ENCODE measurements around the gene RGSL1.
A peak's percentile ranks its signal among the peaks of the same experiment; 100 is the strongest.

Gene RGSL1

DNA sequence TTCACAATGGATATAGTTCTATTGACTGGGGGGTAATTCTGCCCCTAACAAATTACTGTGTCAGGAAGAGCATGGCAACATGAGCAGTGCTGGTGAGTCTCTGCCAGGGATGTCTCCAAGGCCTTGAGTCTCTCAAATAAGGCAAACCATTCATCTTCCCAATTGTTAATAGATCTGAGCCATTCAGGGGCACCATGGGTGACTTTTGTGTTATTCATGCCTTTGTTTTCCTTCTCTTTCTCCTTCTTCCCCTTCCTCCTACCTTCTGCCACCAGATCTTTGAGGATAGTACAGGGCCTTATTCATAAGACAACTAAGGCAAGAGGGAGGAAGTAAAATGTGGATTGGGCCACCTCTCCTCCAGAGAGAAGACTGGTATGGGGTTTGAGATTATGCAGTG is at the start of gene RGSL1:
Gene RGSL1, plus strand, starts transcription at position 60 of the 400 bp plus-strand sequence. Its CDS starts 20 bp downstream, at position 80.
- DNase-seq: no peak

DNA sequence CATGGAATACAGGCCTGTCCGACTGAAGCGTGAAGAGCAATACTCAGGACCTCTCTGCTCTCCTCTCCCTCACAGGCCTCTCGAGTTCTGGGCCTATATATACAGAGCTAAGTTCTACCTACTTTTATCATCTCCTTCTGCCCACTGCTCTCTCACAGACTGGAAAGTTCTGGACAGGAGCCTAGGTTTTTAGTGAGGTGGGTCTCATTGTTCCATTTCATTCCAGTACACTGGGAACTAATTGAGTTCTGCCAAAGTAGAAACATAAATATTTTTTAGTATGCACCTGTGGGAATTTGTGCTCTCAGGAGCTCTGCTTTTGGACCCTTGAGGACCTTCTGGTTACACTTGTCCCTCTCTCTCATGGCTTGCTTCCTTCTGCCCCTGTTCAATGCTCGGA is 49.4 kb upstream of the RGSL1 start, which contains the start of gene TEDDM1:
Gene TEDDM1, minus strand, starts transcription at position 101 of the 400 bp plus-strand sequence. CDS start 182 bp downstream, outside the sequence.
- DNase-seq: no peak

GRCh38 chr1:182404781-182405180 is 45.2 kb upstream of the RGSL1 start:
- peak; percentile 35 for DNase-seq

GRCh38 chr1:182405578-182405977 is 44.4 kb upstream of the RGSL1 start:
- no peak for DNase-seq

- no peak for DNase-seq
These were observed 43.9 kb upstream of the RGSL1 start for GRCh38 chr1:182406012-182406411.

DNA sequence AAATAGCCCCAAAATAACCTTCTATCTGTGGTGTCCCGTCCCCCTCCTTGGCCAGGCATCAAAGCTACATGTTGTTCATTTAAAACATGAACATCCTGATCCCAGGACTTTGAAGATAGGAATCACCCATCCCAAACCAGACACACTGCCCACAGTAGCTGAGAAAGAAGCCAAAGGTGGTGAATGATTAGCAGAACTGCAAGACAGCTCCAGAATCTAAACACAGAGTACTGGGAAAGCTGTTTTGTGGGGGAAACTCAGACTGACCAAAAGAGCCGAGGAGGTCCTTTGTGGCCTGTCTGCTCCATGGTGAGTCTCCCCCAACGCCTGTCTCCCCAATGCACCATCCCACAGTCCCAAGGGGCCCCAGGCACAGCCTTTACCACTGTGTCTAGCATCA is 42.2 kb upstream of the RGSL1 start:
- no peak for DNase-seq

- no peak for DNase-seq
These were observed 41.4 kb upstream of the RGSL1 start for GRCh38 chr1:182408435-182409075.

GRCh38 chr1:182410138-182410537 is 39.8 kb upstream of the RGSL1 start:
- DNase-seq: no peak

DNA sequence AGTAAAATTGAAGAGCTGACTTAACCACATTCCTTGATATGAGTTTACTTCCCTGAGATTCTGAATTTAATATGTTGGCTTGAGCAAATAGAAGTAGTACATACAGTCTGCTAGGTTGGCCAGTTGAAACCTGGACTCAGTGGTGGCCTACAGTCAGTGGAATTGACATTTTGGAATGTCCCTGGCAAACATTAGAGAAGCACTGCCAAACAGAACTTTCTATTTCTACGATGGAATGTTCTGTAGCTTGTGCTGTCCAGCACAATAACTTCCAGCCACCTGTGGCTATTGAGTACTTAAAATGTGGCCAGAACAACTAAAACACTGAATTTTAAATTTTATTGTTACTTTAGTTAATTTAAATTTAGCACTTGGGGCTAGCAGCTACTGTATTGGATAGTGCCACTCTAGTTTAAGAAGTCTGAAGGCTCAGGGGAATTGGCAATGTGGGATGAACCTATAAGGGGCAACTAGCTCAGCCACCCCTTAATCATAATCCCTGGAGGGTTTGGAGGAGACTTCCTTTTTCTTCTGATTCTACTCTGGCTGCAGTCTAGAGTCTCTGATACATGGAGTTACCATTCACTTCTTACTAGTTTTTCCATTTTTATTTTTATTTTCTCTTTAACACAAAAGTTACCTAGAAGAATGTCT is 39.2 kb upstream of the RGSL1 start:
- DNase-seq: no peak

GRCh38 chr1:182413486-182413885 is 36.5 kb upstream of the RGSL1 start:
- no peak for DNase-seq

DNA sequence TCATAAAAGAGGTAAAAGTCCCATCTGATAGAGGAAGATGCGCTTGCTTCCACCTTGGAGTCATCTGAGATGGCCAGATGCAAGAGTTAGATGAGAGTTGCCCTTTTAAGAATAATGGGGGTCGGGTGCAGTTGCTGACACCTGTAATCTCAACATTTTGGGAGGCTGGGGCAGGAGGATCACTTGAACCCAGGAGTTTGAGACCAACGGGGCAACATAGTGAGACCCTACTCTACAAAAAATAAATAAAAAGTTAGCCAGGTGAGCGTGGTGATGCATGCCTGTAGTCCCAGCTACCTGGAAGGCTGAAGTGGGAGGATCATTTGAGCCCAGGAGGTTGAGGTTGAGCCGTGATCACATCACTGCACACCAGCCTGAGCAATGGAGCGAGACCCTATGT is 36.0 kb upstream of the RGSL1 start:
- DNase-seq: no peak

DNA sequence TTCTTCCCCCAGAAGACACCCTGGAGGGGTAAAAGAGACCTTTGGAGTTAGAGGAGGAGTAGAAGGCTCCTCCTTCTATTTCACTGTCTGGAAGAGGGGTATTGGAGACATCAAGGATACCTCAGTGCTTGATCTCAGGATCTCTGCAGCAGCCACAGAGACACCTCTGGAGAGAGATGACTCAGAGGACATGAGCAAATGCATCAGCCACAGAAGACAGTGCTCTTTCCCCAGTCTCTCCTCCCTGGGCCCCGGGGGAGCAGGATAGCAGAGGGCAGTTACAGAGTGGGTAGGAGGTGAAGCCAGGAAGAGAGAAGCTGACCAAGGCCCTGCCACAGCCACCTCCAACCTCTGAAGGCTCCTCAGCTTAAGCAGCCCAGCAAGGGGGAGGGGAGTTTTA is 34.2 kb upstream of the RGSL1 start:
- no peak for DNase-seq

GRCh38 chr1:182426442-182427430 is 23.2 kb upstream of the RGSL1 start:
- DNase-seq: peak; percentile 18

DNA sequence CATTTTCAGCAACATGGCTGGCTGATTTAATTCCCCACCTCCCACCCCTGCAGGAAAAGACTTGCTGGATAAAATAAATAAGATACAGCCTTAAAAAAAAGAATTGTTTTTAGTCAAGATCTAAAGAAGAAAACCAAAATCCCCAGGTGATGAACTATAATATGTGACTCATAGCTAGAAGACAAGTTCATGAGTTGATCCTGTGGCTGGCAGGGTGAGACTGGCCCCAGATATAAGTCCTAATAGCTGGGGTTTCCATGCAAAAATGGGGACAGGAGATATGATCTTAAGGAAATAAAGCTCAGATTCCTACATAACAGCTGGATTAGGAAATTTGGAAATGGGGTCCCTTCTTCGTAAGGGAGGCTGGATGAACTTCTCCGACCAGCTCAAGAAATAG is 21.9 kb upstream of the RGSL1 start:
- DNase-seq: no peak

DNA sequence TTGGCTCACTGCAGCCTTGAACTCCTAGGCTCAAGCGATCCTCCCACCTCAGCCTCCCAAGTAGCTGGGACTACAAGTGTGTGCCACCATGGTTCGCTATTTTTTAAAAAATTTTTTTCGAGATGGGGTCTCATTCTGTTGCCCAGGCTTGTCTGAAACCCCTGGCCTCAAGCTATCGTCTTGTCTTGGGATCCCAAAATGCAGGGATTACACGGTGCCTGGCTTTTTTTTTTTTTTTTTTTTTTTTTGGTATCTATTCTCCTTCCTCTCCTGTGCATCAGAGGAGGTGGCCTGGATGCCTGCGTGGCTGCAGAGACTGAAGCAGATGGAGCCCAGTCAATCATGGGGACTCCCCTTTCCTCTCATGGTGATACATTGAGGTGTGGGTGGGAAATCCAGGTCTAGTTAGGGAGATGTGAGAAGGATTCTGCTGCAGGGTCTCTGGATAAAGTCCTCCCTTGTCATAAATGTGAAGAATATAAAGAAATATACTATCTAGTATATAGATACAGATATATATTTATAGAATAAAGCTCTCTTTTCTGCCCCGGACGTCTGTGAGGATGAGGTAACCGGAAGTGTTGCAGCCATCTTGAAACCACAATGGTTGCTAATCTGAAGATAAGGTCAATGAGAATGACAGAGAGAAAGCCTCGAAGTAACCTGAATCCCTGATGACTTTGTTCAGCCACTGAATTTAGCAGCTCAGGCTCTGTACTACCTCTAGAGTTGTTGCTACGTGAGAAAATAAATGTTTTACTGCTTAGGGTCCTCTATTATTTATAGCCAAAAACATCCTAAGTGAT is 19.5 kb upstream of the RGSL1 start:
- peak; percentile 88 for DNase-seq

DNA sequence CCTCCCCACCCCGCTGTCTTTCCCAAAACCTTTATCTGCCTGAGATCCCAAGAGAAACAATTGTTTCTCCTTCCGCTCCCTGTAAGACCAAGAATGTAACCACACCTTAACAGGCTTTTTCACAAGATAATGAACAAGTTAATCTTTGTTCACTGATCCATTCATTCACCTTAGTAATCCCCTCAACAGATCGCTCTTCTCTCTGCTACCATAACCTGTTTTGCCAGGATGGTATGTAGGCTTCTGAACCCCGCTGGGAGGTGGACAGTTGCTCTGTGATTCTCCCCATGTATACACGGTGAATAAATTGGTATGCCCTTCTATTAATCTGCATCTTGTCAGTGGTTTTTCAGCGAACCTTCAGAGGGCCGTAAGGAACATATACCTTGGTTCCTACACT is 18.7 kb upstream of the RGSL1 start:
- no peak for DNase-seq

DNA sequence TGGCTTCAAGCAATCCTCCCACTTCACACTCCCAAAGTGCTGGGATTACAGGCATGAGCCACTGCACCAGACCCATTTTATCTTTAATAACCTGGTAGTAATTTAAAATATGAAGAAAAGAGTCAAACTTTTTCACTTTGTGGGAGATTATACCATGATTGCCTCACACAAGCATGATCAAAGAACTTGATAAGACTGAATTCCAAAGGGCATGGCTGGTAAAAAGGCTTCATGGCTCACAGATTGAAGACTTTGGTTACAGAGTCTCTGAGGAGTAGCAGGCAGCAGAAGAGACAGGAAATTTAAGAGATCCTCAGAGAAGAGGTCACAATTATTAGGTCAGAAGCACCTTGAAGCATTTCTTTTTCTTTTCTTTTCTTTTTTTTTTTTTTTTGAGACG is 16.4 kb upstream of the RGSL1 start:
- no peak for DNase-seq

DNA sequence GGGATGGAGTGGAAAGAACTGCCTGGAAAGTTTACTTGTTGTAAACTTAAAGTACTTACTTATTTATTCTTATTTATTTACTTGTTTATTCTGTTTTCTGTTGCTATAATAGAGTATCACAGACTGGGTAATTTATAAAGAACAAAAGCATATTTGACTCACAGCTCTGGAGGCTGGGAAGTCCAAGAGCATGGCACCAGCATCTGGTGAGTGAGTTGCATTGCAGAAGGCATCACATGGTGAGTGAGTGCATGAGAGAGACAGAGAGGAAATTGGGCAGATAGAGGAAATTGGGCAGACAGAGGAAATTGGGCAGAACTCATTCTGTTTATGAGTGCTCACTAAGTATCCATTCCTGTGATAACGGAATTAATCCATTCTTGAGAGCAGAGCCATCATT is 11.6 kb upstream of the RGSL1 start:
- no peak for DNase-seq

DNA sequence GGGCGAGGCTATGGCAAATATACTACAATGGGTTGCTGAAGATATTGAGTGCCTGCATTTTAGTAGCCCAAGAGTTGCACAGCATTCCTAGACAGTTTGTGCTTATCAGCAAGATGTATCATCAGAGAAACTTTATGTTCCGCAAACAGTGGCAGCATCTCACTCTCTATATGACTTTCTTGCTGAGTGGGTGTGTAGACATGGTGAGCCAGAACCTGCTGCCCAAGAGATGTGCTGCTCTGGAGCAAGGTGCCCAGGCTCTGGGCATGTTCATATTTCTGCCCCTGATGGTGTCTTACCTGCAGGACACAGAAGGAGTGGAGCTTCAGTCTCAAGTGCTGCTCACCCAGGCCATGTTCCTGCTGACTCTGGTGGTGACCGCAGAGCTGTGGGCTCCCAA is 8.2 kb upstream of the RGSL1 start:
- DNase-seq: no peak

DNA sequence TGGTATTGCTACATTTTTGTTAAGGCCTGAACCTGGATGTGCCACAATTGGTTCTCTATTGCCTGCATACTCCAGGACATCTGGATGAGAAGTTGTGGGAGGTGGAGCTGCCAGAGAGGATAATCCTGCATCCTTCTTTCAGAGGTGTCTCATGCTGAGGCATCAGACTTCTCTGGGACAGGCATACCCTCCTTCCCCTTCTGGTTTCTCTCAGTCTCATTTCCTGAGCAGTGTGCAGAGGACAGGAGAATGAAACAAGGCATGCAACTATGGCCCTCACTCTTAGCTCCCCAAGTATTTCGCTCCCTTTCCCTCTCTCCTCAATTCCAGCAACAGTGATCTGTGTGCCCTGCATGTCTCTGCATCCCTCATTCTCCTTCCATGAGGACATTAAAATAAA is 7.6 kb upstream of the RGSL1 start:
- no peak for DNase-seq

- peak; percentile 15 for DNase-seq
These were observed 5.4 kb upstream of the RGSL1 start for GRCh38 chr1:182444497-182444896.

DNA sequence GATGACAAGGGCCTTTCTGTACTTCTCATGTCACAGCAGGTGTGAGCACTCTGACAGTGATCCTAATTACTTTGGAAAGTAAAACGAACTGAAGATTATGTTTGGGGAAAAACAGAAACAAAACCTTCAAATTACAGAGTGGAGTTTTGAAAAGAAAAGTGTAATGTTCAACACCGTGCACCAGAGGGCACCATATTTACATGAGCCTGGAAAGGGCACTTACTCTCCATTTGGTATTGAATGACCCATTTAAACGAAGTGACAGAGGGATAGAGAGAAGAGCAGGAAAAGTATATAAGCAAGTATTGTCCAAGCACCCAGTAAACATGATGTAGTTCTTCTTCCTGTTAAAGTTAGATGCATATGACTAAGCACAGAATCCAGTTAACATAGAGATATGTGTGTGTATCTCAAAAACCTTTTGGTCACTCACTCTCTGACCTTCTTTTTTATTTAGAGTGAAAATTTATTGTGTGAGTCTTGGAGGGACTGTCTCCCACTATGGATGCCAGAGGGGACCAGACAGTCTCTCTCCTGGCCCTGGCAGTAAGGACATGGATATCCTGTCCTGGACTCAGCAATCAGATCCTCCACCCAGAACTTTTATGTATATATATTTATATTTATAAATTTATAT is 3.8 kb upstream of the RGSL1 start:
- peak; percentile 80 for DNase-seq
